ENCODE measurements around the gene C19orf67.

- TF ChIP-seq POLR2A (IDR thresholded peaks at IDR 0.05; ENCODE audit: extremely low read depth, insufficient read length) (no peak), CTCF (IDR thresholded peaks at IDR 0.05; ENCODE audit: low read depth, low read length) (no peak), MAX (IDR thresholded peaks at IDR 0.05; ENCODE audit: low read depth, low read length) (no peak), MYC (IDR thresholded peaks at IDR 0.05; ENCODE audit: low read depth, low read length) (no peak)
Observed at GRCh38 chr19:14117668-14118164, 32.1 kb upstream of the C19orf67 start, which contains the start of gene PRKACA.
